Stimulated activated CD4-positive, alpha-beta T cell treated with anti-CD3 and anti-CD28 coated beads, Interleukin-12 subunit alpha, Interleukin-12 subunit beta, amount 100 ng/mL, for 48 hours (primary cell): Measurements from ENCODE around the gene SLC39A2.
A peak's percentile ranks its signal among the peaks of the same experiment; 100 is the strongest.
"Not testable (repeated sequence)": the region's sequence is repeated elsewhere in the genome, so short reads cannot be mapped to it uniquely, and the experiment has no call there.

Source experiments
- DNase-seq, 3 donors: peaks; one replicate each; pipeline ENCODE4 v3.0.0-alpha.2; 2020; ENCODE audit warnings: low read depth in 2 of 3, low spot score in 1 of 3

SLC39A2 gene

DNA sequence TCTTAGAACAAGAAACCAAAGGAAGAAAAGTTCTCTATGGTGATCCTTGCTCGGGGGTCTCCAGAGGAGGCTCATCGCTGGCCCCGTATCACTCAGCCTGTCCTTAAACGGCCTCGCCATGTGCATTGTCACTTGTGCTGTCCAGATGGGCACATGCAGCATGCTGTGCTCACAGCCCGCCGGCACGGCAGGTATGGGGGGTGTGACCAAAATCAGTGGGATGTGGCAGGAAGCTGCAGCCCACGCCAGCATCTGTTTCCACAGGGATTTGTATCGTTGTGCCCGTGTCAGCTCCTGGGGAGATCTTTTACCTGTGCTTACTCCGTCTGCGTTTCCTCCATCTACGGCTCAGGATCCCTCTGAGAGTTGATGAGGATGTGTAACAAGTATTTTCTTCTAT lies 2.6 kb upstream of the SLC39A2 start:
- DNase-seq: no peak

GRCh38 chr14:20997115-20997514 lies 2.0 kb upstream of the SLC39A2 start:
- DNase-seq: no peak

- no peak for DNase-seq
Measured at GRCh38 chr14:20997564-20997963, 1.5 kb upstream of the SLC39A2 start.

- no peak for DNase-seq
Measured at GRCh38 chr14:20998139-20998538, 954 bp upstream of the SLC39A2 start.

- DNase-seq: no peak
Measured at GRCh38 chr14:20999591-20999990, 498 bp downstream of the SLC39A2 start.

DNA sequence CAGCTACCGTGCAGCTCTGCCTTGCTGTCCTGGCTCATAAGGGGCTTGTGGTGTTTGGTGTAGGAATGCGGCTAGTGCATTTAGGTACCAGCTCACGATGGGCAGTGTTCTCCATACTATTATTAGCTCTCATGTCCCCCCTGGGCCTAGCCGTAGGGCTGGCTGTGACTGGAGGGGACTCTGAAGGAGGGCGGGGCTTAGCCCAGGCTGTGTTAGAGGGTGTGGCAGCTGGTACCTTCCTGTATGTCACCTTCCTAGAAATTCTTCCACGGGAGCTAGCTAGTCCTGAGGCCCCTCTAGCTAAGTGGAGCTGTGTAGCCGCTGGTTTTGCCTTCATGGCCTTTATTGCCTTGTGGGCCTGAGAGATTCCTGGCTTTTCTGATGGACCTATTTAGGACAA lies 2.1 kb downstream of the SLC39A2 start:
- DNase-seq: no peak

DNA sequence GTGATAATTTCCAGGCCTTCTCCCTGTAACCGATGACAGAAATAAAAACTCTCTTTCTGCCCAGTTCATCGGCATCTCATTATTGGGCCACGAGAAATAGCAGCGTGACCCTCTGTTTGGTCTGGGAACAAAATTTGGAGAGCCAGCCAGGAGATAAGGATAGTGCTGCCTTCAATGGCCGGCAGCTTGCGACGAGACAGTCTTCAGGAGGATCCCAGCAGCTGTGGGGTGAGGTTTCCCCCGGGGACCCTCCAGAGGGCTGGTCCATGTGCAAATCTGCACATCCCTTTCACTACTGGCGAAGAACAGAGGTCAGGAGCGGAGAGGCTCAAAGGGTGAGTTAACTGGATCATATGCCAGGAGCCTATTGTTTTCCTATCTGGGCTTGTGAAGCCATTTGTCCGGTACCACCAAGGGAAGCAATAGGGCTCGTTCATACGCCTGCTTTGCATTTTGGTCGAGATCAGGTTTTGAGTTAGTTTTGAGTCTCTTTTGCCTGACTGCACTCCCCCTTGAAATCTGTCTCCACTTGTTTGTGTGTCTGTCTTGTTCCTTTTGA lies 4.8 kb downstream of the SLC39A2 start:
- no peak for DNase-seq

- DNase-seq: not testable (repeated sequence)
Measured at GRCh38 chr14:21009721-21010120, 10.6 kb downstream of the SLC39A2 start.

DNA sequence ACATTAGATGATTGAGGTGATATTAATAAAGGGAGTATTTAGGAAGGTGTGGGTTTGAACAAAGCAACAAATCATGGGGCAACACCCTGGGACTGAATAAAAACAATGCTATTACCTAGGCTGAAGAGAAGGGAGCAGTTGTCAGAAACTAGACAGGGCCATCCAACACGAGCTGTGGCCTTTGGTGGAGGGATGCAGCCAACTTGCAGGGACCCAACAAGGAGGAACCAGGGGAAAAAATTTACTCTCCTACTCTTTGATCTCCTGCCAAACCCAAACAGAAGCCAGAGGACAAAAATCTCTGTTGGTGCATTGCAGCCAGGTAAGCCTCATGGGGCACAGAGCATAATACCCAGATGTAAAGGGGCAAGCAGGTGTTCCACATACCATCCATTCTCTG lies 12.0 kb downstream of the SLC39A2 start:
- DNase-seq: no peak

DNA sequence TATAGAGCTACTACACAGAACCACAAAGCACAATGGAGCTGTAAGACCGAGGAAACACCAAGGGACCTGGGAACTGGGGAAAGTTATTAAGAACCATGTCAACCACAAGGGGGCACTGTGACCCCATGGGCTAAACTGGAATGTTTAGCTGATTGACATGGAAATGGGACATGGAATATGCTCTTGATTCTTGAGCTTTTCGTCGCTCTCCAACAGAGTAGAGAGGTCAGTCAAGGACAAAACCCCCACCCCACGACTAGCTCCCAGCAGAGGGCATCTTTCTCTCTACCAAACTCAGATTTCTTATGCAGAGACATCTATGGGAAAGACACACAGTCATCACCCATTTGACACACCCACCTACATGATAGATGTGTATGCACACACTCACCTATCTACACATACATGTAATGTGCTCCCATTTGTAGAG lies 15.7 kb downstream of the SLC39A2 start:
- peak; percentile 58 to 84 (median 71) for DNase-seq

DNA sequence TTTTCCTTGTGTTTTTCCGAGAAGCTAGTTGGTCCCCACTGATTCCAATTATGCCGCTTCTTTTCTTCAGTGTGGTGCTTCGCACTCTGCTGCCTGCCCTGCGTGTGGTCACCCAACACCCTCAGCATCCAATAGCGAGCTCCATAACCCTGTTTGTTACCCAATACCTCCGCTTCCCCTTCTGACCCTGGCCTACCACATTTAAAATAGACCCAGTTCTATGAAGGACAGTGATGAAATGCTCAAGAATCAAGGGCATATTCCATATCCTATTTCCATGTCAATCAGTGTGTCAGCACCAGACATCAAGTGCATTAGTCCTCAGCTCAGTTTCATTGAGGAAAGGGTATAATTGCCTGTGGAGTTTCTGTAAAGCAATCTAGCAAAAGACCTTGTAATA lies 16.2 kb downstream of the SLC39A2 start:
- DNase-seq: no peak

GRCh38 chr14:21016413-21017190 lies 17.5 kb downstream of the SLC39A2 start:
- no peak for DNase-seq

GRCh38 chr14:21017528-21018245 lies 18.6 kb downstream of the SLC39A2 start:
- DNase-seq: no peak

- no peak for DNase-seq
Measured at GRCh38 chr14:21018286-21018685, 19.2 kb downstream of the SLC39A2 start.

DNA sequence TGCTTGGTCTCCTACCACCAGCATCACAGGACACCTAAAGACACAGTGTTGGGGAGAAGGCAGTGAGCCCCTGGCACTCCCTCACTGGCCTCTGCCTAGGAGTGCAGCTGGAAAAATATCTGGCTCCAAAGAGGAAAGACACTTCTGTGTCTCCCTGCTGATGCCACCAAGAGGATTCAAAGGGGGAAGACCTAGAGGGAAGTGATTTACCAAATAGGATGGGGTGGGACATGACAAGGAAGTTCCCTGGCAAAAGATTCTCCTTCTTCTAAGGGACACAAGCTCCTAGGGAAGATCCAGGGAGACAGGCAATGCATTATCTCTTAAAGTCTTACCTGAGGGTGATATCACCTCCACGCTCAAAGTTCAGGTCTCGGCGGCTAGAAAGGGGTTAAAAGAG lies 19.7 kb downstream of the SLC39A2 start:
- no peak for DNase-seq

GRCh38 chr14:21019366-21019765 lies 20.3 kb downstream of the SLC39A2 start:
- no peak for DNase-seq

DNA sequence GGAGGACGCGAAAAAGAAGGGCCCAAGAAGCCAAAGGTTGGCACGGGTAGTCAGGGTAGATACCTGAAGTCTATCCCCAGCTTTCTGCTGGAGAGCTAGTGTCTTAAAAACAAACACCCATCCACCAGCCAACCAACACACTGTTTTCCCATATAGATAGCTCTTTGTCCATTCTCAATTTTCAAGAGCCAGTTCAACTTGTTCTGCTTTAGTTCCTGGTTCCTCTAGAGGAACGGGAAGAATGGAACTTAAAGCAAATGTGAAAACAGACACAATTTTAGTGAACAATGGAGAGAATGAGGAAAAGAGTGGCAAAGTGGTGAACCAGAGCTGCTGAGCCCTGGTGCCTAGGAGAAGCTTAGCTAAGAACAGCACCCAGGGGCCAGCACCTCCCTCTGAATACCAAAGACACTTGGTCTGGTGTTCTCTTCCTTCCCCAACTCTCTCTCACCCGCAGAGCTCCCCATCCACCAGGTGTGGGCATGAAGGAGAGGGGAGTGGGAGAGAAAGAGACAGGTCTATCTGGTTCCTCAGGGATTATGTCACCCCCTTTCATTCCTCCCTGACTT lies 22.0 kb downstream of the SLC39A2 start:
- DNase-seq: no peak

- DNase-seq: no peak
Measured at GRCh38 chr14:21022686-21023085, 23.6 kb downstream of the SLC39A2 start.

DNA sequence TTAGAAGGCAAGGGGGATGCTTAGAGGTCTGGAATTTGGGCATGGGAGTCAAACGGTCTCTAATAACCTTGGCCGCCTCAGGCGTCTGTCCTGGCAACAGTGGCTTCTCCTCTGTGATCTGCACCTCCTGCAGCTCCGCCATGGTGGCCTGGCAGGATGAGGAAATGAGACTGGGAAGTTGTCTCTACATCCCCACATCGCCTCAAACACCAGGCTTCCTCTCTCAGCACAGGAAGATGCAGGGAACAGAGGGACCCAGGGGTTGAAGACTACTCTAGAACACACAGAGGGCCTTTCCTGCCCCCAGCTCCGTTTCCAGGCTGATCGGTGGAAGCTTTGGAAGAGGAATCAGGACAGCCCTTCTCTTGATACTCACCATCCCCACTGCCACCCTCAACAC lies 24.1 kb downstream of the SLC39A2 start:
- DNase-seq: no peak

DNA sequence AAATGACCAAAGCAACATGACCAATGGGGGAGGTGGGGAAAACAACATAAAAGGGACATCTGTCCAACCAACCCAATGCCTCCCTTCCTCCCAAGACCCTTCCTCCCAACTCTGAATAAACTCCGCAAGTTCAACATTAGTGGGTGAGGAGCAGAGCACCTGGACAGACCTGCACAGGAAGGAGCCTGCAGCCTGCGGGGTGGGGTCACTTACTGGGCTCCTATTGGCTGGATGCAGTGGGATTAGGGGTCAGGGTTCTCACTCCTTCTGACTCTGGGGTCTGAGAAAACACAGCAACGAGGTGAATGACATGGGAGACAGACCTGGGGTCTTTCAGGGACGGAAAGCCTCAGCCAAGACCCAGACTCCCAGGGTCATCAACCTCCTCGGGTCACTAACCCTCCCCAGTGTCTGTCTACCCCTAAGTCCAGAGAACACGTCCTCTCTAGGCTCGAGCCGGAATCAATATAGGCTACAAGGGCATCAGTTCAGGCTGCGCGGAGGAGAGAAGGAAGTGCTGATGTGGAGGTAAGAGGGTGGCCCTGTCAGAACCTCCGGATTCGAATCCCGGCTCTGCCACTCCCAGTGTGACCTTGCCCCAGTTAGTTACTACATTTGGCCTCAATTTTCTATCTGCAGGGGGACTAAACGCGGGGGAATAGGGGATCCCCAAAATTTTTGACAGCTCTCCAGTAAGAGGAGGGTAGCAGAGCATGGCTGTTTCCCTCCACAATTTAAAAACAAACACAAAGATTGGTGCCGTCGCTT lies 24.9 kb downstream of the SLC39A2 start:
- DNase-seq: no peak
